Measurements from ENCODE around the gene RNASE8. TPM values are rescaled to one million over a fixed set of nuclear protein-coding genes. Genes with fewer than 3 reads are reported as not detected.

RNASE8 gene
- total RNA-seq, 1 donor from 2014 or later = not detected

DNA sequence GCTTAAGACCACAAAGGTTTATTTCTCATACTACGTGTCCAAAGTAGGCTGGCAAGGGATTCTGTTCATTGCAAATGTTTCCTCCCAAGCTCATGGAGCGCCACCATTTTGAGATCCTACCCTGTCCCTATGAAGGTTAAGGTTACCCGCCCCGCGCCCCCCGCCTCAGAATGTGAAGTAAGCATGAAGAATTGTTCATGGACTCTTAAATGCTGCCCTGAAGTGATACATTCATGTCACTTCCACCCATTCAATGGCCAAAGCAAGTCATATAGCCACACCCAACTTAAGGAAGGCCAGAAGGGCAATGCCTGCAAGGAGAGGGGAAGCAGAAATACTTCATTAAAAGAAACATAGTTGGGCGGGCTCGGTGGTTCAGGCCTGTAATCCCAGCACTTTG, 47.5 kb downstream of the RNASE8 start:
- no peak overlapping the region for H3K27ac Mint-ChIP-seq (ENCODE audit: unreplicated experiment)
- H3K9me3 Mint-ChIP-seq (ENCODE audit: low read depth) = no peaks in the 10 kb centered on the region
- H3K4me3 Mint-ChIP-seq (ENCODE audit: unreplicated experiment) = no peak overlapping the region

DNA sequence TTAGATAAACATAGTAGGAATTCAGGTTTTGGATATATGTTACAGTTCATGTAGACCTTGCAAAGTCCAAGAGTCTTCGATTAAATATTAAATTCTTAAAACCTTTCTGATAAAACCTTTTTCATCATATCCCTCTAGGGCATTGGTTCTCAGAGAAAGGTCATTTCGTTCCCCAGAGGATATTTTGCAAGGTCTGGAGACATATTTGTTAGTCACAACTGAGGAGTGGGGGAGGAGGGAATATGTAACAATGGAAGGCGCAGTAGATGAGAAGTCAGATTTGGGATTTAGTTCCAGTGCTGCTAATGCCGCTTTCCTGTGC, 48.5 kb downstream of the RNASE8 start:
- DNase-seq (ENCODE audit: low spot score) = no peak
- Mint-ChIP-seq H3K27ac (ENCODE audit: unreplicated experiment) (peak overlapping the region; percentile 83), H3K36me3 (ENCODE audit: low read depth) (no peaks in the 10 kb centered on the region), H3K27me3 (ENCODE audit: low read depth) (no peaks in the 10 kb centered on the region), H3K4me1 (ENCODE audit: low read depth) (peaks cover 49% of the 10 kb centered on the region), H3K9me3 (ENCODE audit: low read depth) (no peaks in the 10 kb centered on the region), H3K4me3 (ENCODE audit: unreplicated experiment) (no peak overlapping the region)
- TF ChIP-seq, protein P1, sequence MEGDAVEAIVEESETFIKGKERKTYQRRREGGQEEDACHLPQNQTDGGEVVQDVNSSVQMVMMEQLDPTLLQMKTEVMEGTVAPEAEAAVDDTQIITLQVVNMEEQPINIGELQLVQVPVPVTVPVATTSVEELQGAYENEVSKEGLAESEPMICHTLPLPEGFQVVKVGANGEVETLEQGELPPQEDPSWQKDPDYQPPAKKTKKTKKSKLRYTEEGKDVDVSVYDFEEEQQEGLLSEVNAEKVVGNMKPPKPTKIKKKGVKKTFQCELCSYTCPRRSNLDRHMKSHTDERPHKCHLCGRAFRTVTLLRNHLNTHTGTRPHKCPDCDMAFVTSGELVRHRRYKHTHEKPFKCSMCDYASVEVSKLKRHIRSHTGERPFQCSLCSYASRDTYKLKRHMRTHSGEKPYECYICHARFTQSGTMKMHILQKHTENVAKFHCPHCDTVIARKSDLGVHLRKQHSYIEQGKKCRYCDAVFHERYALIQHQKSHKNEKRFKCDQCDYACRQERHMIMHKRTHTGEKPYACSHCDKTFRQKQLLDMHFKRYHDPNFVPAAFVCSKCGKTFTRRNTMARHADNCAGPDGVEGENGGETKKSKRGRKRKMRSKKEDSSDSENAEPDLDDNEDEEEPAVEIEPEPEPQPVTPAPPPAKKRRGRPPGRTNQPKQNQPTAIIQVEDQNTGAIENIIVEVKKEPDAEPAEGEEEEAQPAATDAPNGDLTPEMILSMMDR (IDR thresholded peaks at IDR 0.05) = no peak

More for the DNA sequence above, 47.5 kb downstream of the RNASE8 start:
- Mint-ChIP-seq H3K27me3 (ENCODE audit: low read depth) (no peaks in the 10 kb centered on the region), H3K4me1 (ENCODE audit: low read depth) (peaks cover 52% of the 10 kb centered on the region), H3K36me3 (ENCODE audit: low read depth) (no peaks in the 10 kb centered on the region)
- TF ChIP-seq, protein P1 (IDR thresholded peaks at IDR 0.05) = no peak
- DNase-seq (ENCODE audit: low spot score) = no peak

DNA sequence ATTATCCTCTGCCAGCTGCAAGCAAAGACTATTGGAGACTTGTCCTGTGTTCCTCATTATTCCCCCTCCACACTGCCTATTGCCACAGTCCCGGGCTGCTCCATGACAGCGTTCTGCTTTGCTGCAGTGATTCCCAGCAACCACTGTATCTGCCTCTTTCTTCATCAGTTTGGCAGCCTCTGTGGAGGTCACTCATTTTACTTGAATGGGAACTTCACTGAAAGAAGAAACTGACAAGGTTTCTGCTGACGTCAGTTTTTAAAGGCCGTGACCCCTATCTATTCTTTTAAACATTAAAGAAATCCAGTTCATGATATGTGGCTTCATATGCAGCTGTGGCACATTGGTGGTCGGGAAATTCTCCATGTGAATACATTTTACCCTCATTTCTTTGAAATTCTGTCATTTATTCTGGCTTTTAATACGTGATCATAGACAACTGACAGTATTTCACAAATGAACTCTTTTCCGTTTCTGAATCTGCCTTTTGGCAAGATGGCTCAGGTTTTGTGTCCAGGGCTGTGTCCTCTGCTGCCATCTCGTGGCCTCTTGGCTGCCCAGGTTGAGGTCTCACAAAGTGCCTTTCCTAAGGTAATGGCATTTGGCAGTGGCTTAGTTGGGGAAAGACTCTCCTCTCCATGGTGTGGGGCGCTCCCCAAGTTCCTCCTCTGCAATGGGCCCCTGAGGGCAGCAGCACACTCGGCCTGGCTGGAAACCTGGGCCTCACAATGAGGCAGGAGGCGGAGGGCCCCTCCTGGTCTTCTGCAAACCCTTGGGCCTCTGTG, 49.1 kb downstream of the RNASE8 start:
- Mint-ChIP-seq H3K27ac (ENCODE audit: unreplicated experiment) (peak overlapping the region; percentile 83), H3K9me3 (ENCODE audit: low read depth) (no peaks in the 10 kb centered on the region), H3K27me3 (ENCODE audit: low read depth) (no peaks in the 10 kb centered on the region), H3K36me3 (ENCODE audit: low read depth) (no peaks in the 10 kb centered on the region), H3K4me3 (ENCODE audit: unreplicated experiment) (no peak overlapping the region), H3K4me1 (ENCODE audit: low read depth) (peaks cover 48% of the 10 kb centered on the region)
- TF ChIP-seq, protein P1 (IDR thresholded peaks at IDR 0.05) = peak; percentile 94
- DNase-seq (ENCODE audit: low spot score) = no peak

DNA sequence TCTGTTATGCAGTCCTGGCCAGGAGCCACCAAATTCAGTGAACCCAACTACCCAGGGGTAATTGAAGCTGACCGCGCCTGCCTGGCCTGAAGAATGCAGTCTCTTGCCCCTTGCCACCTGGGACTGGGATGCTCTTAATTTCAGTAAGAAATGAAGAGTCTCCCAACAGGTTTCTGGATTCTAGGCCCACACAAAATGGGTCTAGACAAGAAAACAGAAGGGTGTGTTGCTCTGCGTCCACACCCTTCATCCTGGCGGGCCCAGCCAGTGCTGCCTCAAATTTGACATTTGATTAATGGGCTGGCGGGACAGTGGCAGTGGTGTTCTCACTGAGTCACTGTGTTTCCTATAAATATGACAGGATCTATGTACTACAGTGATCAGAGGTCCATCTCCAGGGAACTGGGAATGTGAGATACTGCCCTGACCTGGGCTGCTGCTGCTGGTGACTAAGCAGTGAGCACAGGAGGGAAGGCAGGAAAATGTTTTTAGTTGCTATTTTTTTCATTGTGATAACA, 49.7 kb downstream of the RNASE8 start:
- TF ChIP-seq, protein P1 (IDR thresholded peaks at IDR 0.05) = no peak
- H3K27ac Mint-ChIP-seq (ENCODE audit: unreplicated experiment) = peak overlapping the region; percentile 83
- H3K9me3 Mint-ChIP-seq (ENCODE audit: low read depth) = no peaks in the 10 kb centered on the region
- no peak for DNase-seq (ENCODE audit: low spot score)
- peaks cover 42% of the 10 kb centered on the region for H3K4me1 Mint-ChIP-seq (ENCODE audit: low read depth)
- H3K27me3 Mint-ChIP-seq (ENCODE audit: low read depth) = no peaks in the 10 kb centered on the region
- H3K36me3 Mint-ChIP-seq (ENCODE audit: low read depth) = no peaks in the 10 kb centered on the region
- no peak overlapping the region for H3K4me3 Mint-ChIP-seq (ENCODE audit: unreplicated experiment)

Small RNA genes lying within 50 kb of the gene (microRNA-seq; reads per million reads assigned to microRNA genes)
- not detected for gene MIR6717 (ENCODE audit: borderline number of aligned reads)

Other genes starting within 250 kb of the RNASE8 start
- not detected in 3 replicates for gene RNASE3, start 166.4 kb upstream of the RNASE8 start, total RNA-seq
- gene RNASE2, start 102.3 kb upstream of the RNASE8 start, total RNA-seq = not detected in 3 replicates
- gene METTL17, start 67.8 kb upstream of the RNASE8 start, total RNA-seq = 34.4 to 50.1 TPM (median 41.1 TPM) in 3 replicates
- not detected in 3 replicates for gene SLC39A2, start 58.5 kb upstream of the RNASE8 start, total RNA-seq
- gene NDRG2, start 32.8 kb upstream of the RNASE8 start, total RNA-seq = 5.7 to 6.9 TPM (median 6.3 TPM) in 3 replicates
- gene TPPP2, start 27.6 kb upstream of the RNASE8 start, total RNA-seq = not detected in 3 replicates
- not detected in 3 replicates for gene RNASE13, start 23.0 kb upstream of the RNASE8 start, total RNA-seq
- not detected in 3 replicates for gene RNASE7, start 15.5 kb upstream of the RNASE8 start, total RNA-seq
- gene ARHGEF40, start 12.5 kb downstream of the RNASE8 start, total RNA-seq = 86.1 to 144 TPM (median 90.4 TPM) in 3 replicates
- gene ZNF219, start 40.8 kb downstream of the RNASE8 start, total RNA-seq = 23.3 to 26.3 TPM (median 23.9 TPM) in 3 replicates
- gene TMEM253, start 43.2 kb downstream of the RNASE8 start, total RNA-seq = 1.1 to 1.6 TPM (median 1.2 TPM) in 3 replicates
- gene OR5AU1, start 98.2 kb downstream of the RNASE8 start, total RNA-seq = not detected in 3 replicates
- 286 to 352 TPM (median 291 TPM) in 3 replicates for gene HNRNPC, start 211.6 kb downstream of the RNASE8 start, total RNA-seq
- gene RPGRIP1, start 222.3 kb downstream of the RNASE8 start, total RNA-seq = not detected in 3 replicates

Data from chondrocyte (in vitro differentiated cells).